OCI-LY1 (cell line): ENCODE results near the gene CYFIP1.

Experiments used
- H2AFZ ChIP-seq: fragments of 200-600 bp; sonication (generic), shearing (Covaris generic); 2 replicates; pipeline ENCODE4 v1.6.0; 2014; ENCODE audit warnings: antibody characterized with exemption, mild to moderate bottlenecking, low read length
- H3F3A ChIP-seq: fragments of 200-600 bp; sonication (generic), shearing (Covaris generic); 2 replicates; pipeline ENCODE4 v1.6.0; 2014; ENCODE audit warnings: mild to moderate bottlenecking, antibody characterized with exemption, low read length, moderate library complexity; ENCODE audit not compliant: insufficient read depth
- H3K27ac ChIP-seq: fragments of 200-600 bp; sonication (generic); 2 replicates; pipeline ENCODE4 v1.5.1; 2014; ENCODE audit warnings: low read length, mixed run types, mild to moderate bottlenecking, low read depth; ENCODE audit not compliant: poor library complexity, severe bottlenecking
- H3K27me3 ChIP-seq: fragments of 200-600 bp; sonication (generic); 2 replicates; pipeline ENCODE4 v1.6.0; 2014; ENCODE audit warnings: antibody characterized with exemption, mild to moderate bottlenecking, low read length, moderate library complexity; ENCODE audit not compliant: insufficient read depth
- H3K36me3 ChIP-seq: fragments of 200-600 bp; sonication (generic); 2 replicates; pipeline ENCODE4 v1.6.1; 2014; ENCODE audit warnings: mild to moderate bottlenecking, antibody characterized with exemption, low read length, moderate library complexity, mixed read lengths; ENCODE audit not compliant: insufficient read depth
- H3K4me1 ChIP-seq: fragments of 200-600 bp; sonication (generic); 2 replicates; pipeline ENCODE4 v1.5.1; 2014; ENCODE audit warnings: mild to moderate bottlenecking, low read length, moderate library complexity; ENCODE audit not compliant: insufficient read depth, severe bottlenecking
- H3K4me2 ChIP-seq: fragments of 200-600 bp; sonication (generic), shearing (Covaris generic); 2 replicates; pipeline ENCODE4 v1.6.1; 2014; ENCODE audit warnings: low read length
- H3K4me3 ChIP-seq: fragments of 200-600 bp; sonication (generic); 2 replicates; pipeline ENCODE4 v1.5.1; 2014; ENCODE audit warnings: low read length, low read depth, mild to moderate bottlenecking, mixed read lengths; ENCODE audit not compliant: poor library complexity, severe bottlenecking
- H3K79me2 ChIP-seq: fragments of 200-600 bp; shearing (Covaris generic); 2 replicates; pipeline ENCODE4 v1.6.1; 2016; ENCODE audit warnings: mixed run types, low read length, mixed read lengths; ENCODE audit not compliant: insufficient read depth
- H3K9ac ChIP-seq: fragments of 200-600 bp; sonication (generic), shearing (Covaris generic); 2 replicates; pipeline ENCODE4 v1.6.1; 2014; ENCODE audit warnings: mild to moderate bottlenecking, low read length, mixed read lengths
- H3K9me2 ChIP-seq: fragments of 200-600 bp; sonication (generic), shearing (Covaris generic); 2 replicates; pipeline ENCODE4 v1.6.1; 2014; ENCODE audit warnings: low read depth, mild to moderate bottlenecking, low read length, mixed read lengths
- H3K9me3 ChIP-seq: fragments of 200-600 bp; shearing (Covaris generic); 2 replicates; pipeline ENCODE4 v1.6.1; 2014; ENCODE audit warnings: low read length, mixed read lengths
- H4K20me1 ChIP-seq: fragments of 200-600 bp; sonication (generic), shearing (Covaris generic); 2 replicates; pipeline ENCODE4 v1.6.0; 2016; ENCODE audit warnings: mild to moderate bottlenecking, low read length; ENCODE audit not compliant: insufficient read depth
- CTCF ChIP-seq: fragments of 200-600 bp; sonication (generic), shearing (Covaris generic); IDR thresholded peaks from 2 replicates; pipeline ENCODE4 v1.5.1; 2017; ENCODE audit warnings: mild to moderate bottlenecking, antibody characterized with exemption, low read length, moderate library complexity, mixed read lengths
- EZH2 ChIP-seq: fragments of 200-600 bp; sonication (generic), shearing (Covaris generic); IDR thresholded peaks from 2 replicates; pipeline ENCODE4 v1.8.0; 2017; ENCODE audit warnings: borderline replicate concordance, mixed run types, mild to moderate bottlenecking, antibody characterized with exemption, low read length, moderate library complexity, mixed read lengths

The CYFIP1 gene

DNA sequence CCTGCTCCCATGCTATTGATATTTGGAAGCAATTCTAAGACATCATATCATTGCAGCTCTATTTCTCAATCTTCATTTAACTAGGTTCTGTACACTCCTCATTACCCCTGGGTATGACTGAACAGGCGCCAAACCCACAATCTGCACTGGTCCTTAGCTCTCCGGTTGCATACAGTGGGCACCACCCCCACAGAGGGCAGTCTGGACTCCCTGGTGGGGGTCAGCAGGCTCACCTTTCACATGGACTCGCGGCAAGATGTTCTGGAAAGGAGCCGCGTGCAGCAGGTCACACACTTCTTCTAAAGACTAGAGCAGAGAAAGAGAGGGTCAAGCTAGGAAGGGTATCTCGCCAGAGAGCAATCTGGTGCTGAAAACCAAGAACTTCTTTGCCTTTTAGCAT lies 105.2 kb downstream of the CYFIP1 start:
- H3F3A ChIP-seq = no peaks in the 10 kb centered on the region
- H3K9me3 ChIP-seq = no peaks in the 10 kb centered on the region
- H3K9me2 ChIP-seq = no peaks in the 10 kb centered on the region
- H3K9ac ChIP-seq = no peak overlapping the region
- no peaks in the 10 kb centered on the region for H3K4me1 ChIP-seq
- no peak overlapping the region for H3K27ac ChIP-seq
- no peaks in the 10 kb centered on the region for H3K79me2 ChIP-seq
- no peaks in the 10 kb centered on the region; the same call in 1 of the 2 replicates for H3K36me3 ChIP-seq
- H2AFZ ChIP-seq = no peak overlapping the region
- H4K20me1 ChIP-seq = no peaks in the 10 kb centered on the region
- H3K27me3 ChIP-seq = no peaks in the 10 kb centered on the region
- H3K4me2 ChIP-seq = no peak overlapping the region
- TF ChIP-seq CTCF (no peak), EZH2 (no peak)
- H3K4me3 ChIP-seq = no peak overlapping the region

- Histone ChIP-seq H3K36me3 (no peaks in the 10 kb centered on the region; the same call in 1 of the 2 replicates), H3K4me3 (no peak overlapping the region), H4K20me1 (no peaks in the 10 kb centered on the region), H3F3A (no peaks in the 10 kb centered on the region), H3K4me1 (no peaks in the 10 kb centered on the region), H3K27me3 (no peaks in the 10 kb centered on the region), H3K79me2 (no peaks in the 10 kb centered on the region), H3K9me2 (no peaks in the 10 kb centered on the region), H2AFZ (no peak overlapping the region), H3K27ac (no peak overlapping the region), H3K9me3 (no peaks in the 10 kb centered on the region), H3K9ac (no peak overlapping the region), H3K4me2 (no peak overlapping the region)
- no peak for TF ChIP-seq CTCF
- no peak for TF ChIP-seq EZH2
Measured at GRCh38 chr15:22874256-22874655, 105.9 kb downstream of the CYFIP1 start.

DNA sequence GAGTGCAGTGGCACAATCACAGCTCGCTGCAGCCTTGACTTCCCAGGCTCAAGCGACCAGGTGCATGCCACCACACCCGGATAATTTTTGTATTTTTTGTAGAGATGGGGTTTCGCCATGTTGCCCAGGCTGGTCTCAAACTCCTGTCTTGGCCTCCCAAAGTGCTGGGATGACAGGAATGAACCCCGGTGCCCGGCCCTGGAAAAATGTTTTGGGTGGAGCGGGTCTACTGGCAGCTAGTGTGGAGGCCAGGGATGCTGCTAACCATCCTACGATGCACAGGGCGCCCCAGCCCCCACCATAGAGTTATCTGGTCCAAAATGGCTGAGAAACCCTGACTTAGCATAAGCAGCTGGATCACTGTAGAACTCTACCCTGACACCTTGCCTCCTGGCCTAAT lies 106.3 kb downstream of the CYFIP1 start:
- no peaks in the 10 kb centered on the region for H3K27me3 ChIP-seq
- H3K27ac ChIP-seq = no peak overlapping the region
- TF ChIP-seq CTCF (no peak), EZH2 (no peak)
- H3F3A ChIP-seq = no peaks in the 10 kb centered on the region
- H3K36me3 ChIP-seq = peaks cover 3% of the 10 kb centered on the region
- H3K4me3 ChIP-seq = no peak overlapping the region
- no peaks in the 10 kb centered on the region for H3K79me2 ChIP-seq
- no peaks in the 10 kb centered on the region for H3K4me1 ChIP-seq
- no peaks in the 10 kb centered on the region for H4K20me1 ChIP-seq
- H3K9ac ChIP-seq = no peak overlapping the region
- no peak overlapping the region for H3K4me2 ChIP-seq
- H2AFZ ChIP-seq = no peak overlapping the region
- no peaks in the 10 kb centered on the region for H3K9me3 ChIP-seq
- H3K9me2 ChIP-seq = no peaks in the 10 kb centered on the region
